ENCODE measurements around the gene ATG101.
A peak's percentile ranks its signal among the peaks of the same experiment; 100 is the strongest.

The ATG101 gene

GRCh38 chr12:52069327-52070184 is at the start of gene ATG101:
Gene ATG101 (plus strand): TSS chr12:52069978. CDS start chr12:52073651, 3,673 bp downstream.
- DNase-seq (ENCODE audit: low read depth) = peak; percentile 95
- TF ChIP-seq CTCF (conservative IDR thresholded peaks at IDR 0.05; ENCODE audit: control insufficient read depth, insufficient read depth, low read depth, low read length) = peak; percentile 60
- peak within 1 kb of the TSS; percentile 97 for H3K4me3 ChIP-seq (ENCODE audit: control insufficient read depth, low read depth, low read length)

GRCh38 chr12:52020539-52021336 is 49.0 kb upstream of the ATG101 start:
- H3K4me3 ChIP-seq (ENCODE audit: control insufficient read depth, low read depth, low read length) = no peak overlapping the region
- peak; percentile 39 for DNase-seq (ENCODE audit: low read depth)
- peak; percentile 65 for TF ChIP-seq CTCF (conservative IDR thresholded peaks at IDR 0.05; ENCODE audit: control insufficient read depth, insufficient read depth, low read depth, low read length)

GRCh38 chr12:52022841-52023181 is 47.0 kb upstream of the ATG101 start:
- TF ChIP-seq CTCF (conservative IDR thresholded peaks at IDR 0.05; ENCODE audit: control insufficient read depth, insufficient read depth, low read depth, low read length) = no peak
- no peak overlapping the region for H3K4me3 ChIP-seq (ENCODE audit: control insufficient read depth, low read depth, low read length)
- no peak for DNase-seq (ENCODE audit: low read depth)

- peak; percentile 48 for DNase-seq (ENCODE audit: low read depth)
- peak overlapping the region; percentile 39 for H3K4me3 ChIP-seq (ENCODE audit: control insufficient read depth, low read depth, low read length)
Measured at GRCh38 chr12:52023182-52023975, 46.4 kb upstream of the ATG101 start.

GRCh38 chr12:52023976-52024688 is 45.6 kb upstream of the ATG101 start:
- no peak for DNase-seq (ENCODE audit: low read depth)
- no peak for TF ChIP-seq CTCF (conservative IDR thresholded peaks at IDR 0.05; ENCODE audit: control insufficient read depth, insufficient read depth, low read depth, low read length)
- peak overlapping the region; percentile 39 for H3K4me3 ChIP-seq (ENCODE audit: control insufficient read depth, low read depth, low read length)

More at GRCh38 chr12:52023182-52023975, 46.4 kb upstream of the ATG101 start:
- no peak for TF ChIP-seq CTCF (conservative IDR thresholded peaks at IDR 0.05; ENCODE audit: control insufficient read depth, insufficient read depth, low read depth, low read length)

GRCh38 chr12:52024845-52025230 is 44.9 kb upstream of the ATG101 start:
- H3K4me3 ChIP-seq (ENCODE audit: control insufficient read depth, low read depth, low read length) = no peak overlapping the region
- no peak for DNase-seq (ENCODE audit: low read depth)
- TF ChIP-seq CTCF (conservative IDR thresholded peaks at IDR 0.05; ENCODE audit: control insufficient read depth, insufficient read depth, low read depth, low read length) = no peak

All from fibroblast of mammary gland (primary cell).